HPDE6-E6E7 (cell line): ENCODE data around the gene CYB5R4.

ENCODE experiments used
- DNase-seq: peaks from one replicate; pipeline ENCODE4 v3.0.0; 2011; ENCODE audit warnings: missing footprints; ENCODE audit errors: extremely low spot score

The CYB5R4 gene, protein sequence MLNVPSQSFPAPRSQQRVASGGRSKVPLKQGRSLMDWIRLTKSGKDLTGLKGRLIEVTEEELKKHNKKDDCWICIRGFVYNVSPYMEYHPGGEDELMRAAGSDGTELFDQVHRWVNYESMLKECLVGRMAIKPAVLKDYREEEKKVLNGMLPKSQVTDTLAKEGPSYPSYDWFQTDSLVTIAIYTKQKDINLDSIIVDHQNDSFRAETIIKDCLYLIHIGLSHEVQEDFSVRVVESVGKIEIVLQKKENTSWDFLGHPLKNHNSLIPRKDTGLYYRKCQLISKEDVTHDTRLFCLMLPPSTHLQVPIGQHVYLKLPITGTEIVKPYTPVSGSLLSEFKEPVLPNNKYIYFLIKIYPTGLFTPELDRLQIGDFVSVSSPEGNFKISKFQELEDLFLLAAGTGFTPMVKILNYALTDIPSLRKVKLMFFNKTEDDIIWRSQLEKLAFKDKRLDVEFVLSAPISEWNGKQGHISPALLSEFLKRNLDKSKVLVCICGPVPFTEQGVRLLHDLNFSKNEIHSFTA

DNA sequence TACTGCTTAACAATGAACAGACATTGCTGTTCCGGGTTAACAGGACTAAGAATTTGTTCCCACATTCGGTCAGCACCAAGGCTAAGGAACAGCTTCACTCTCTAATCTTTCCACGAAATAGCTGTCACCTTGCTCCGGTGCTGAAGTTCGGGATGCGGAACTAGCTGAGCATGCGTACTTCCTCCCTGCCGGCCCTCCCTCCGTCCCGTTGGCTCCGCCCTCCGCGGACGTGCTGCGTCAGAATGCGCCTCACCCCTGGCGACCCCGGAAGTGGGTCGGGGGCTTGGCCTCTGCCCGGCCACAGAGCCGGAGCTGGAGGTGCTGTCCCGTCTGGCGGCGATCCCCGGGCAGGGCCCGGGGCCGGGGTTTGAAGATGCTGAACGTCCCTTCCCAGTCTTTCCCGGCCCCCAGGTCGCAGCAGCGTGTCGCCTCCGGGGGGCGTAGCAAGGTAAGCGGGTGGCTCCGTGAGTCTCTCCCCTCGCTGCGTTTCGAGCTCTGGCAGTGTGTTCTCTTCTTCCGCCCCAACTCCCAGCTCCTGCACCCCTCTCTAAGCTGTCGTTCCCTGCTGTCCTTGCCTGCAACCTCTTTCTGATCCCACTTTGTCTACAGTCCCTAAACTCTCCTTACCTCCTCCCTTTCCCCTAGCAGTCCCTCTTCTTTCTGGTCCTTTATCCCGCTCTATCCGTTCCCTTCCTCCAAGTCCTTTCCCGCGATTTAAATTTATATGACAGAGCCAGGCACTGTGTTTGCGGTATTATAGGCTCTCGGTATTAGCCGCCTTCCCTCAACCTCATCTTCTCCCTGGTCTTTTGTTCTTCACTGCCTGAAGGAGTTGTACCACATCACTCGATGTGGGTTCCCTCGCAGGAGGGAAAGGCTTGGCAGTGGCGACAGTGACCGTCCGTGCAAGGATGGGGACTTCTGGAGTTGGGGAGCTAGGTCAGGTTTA is at the start of gene CYB5R4:
TSS of gene CYB5R4 (plus strand) at position 280 of the 949 bp plus-strand sequence. CDS start at position 374, 94 bp downstream.
- DNase-seq: peak; percentile 90

DNA sequence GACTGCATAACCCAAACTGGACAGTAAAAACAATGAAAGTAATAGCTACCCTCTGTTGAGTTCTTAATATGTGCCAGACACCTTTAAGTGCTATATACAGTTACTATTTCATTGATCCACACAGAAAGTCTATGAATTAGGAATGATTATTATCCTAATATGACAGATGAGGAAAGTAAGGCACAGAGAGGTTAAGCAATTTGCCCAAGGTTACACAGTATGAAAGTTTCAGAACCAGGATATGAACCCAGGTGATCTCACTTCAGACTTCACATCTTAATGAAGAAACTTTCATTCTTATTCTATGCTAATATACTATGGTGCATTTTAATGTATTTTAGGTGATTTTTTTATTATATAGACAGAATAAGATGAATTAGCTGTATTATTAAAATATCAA is 46.9 kb upstream of the CYB5R4 start:
- no peak for DNase-seq

DNA sequence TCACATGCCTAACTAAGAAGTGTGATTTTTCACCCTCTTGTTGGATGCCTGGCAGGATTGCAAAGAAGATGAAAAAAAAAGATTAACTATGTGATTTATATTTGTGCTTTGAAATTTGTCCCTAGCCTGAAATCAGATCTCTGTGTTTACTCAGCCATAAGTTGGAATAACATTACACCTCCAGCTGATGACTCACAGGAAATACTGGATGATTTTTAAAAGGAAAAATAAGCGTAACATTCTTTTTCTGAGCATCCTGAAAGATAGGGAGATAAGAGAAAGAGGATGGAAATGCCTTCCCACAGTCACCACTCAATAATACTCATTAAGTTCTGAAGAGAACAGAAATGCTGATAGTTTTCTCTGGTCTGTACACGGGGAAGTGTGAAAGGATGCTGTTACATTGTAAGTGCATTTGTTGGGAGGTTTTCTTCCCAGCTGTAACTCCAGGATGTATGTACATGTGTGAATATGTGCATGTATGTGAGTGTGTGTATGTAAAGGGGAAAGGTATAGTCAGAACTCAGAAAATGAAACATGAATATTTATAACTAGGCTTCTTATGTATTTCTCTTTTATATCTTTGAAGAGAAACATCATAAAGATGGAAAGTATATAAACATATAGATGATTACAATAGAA is 43.7 kb upstream of the CYB5R4 start:
- DNase-seq: no peak

GRCh38 chr6:83822629-83823169 is 36.8 kb upstream of the CYB5R4 start:
- DNase-seq: no peak

- peak; percentile 67 for DNase-seq
Measured at GRCh38 chr6:83824388-83824801, 35.1 kb upstream of the CYB5R4 start.

- DNase-seq: no peak
Measured at GRCh38 chr6:83824831-83825230, 34.7 kb upstream of the CYB5R4 start.

GRCh38 chr6:83827050-83827449 is 32.4 kb upstream of the CYB5R4 start:
- peak; percentile 38 for DNase-seq

- DNase-seq: peak; percentile 64
Measured at GRCh38 chr6:83838727-83839126, 20.8 kb upstream of the CYB5R4 start.

DNA sequence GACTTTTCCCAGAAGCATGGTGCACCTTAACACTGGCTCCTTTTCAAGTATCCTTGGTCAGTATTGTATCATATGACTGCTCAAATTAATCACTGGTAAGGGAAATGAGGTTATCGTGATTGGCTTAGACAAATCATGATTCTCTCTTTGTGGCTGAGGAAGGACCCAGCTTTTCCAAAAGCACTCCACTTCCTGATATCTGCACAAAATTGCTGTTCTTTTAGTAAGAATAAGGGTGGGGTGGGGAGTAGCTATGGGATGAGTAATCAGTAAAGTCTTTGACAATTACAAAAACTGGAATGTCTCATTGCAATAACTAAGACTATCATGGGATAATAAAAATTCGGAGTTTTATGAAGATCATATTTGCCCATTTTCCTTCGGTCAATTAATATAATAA is 15.3 kb upstream of the CYB5R4 start:
- no peak for DNase-seq

DNA sequence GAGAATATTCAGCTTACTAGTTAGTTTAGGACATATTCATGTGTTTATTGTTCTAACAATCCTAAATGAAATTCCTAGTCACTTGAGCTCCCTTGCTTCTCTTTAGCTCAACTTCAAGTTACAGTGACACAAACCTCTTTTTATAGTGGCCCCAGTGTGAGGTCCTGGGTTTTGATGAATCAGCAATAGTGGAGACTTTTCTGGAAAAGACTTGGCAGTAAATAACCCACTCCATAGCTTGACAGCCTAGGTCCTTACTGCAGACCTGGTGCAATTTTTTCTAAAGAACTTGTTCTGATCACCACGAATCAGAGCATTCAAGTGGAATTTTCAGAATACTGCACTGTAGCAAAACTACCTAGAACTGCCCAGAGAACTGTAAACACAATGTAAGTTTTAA is 13.2 kb upstream of the CYB5R4 start:
- no peak for DNase-seq

- DNase-seq: no peak
Measured at GRCh38 chr6:83847179-83847578, 12.3 kb upstream of the CYB5R4 start.

DNA sequence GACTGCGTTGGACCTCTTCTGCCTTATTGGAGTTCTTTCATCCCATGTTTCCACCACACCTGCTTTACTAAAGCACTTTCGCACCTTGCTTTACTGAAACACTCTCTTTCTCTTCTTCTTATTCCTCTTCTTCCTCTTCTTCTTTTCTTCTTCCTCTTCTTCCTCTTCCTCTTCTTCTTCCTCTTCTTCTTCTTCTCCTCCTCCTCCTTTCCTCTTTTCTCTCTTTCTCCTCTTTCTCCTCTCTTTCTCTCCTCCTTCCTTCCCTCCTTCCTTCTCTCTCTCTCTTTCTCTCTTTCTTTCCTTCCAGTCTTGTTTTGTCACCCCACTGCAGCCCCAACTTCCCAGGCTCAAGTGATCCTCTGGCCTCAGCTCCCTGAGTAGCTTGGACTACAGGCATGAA is 10.4 kb upstream of the CYB5R4 start:
- DNase-seq: no peak

- DNase-seq: no peak
Measured at GRCh38 chr6:83849610-83850009, 9.9 kb upstream of the CYB5R4 start.

DNA sequence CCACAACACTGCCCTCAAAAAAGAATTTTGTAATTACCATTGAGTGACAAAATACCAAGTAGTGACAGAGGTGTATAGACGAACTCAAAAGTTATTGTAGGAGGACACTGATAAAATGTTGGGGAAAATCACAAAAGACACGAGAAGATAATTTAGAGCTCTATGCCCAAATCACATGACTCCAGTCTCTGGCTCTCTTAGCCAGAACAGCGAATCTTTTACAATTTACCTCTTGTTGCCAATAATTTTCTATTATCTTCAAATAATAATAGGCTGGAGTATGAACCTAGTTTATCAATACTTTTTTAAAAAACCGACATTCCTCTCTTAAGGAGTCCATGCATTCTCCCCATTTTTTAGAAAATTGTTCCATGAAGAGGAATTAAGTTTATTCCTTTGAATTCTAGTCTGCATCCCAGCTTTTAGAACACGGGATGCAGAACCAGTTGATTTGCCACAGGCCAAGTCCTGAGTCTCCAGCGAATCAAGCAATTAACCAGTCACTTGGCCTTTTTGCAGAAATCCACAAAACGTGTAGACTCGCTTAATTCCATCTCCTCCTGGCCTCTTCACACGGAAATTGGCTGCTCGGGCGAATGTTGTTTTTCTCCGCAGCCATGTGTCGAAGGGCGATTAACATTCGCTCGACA is 6.8 kb upstream of the CYB5R4 start:
- DNase-seq: no peak

- peak; percentile 49 for DNase-seq
Measured at GRCh38 chr6:83853178-83854000, 6.1 kb upstream of the CYB5R4 start, which contains the start of gene RIPPLY2. TSS of gene RIPPLY2 (plus strand) at chr6:83853360. CDS start at chr6:83853417, 57 bp downstream.

DNA sequence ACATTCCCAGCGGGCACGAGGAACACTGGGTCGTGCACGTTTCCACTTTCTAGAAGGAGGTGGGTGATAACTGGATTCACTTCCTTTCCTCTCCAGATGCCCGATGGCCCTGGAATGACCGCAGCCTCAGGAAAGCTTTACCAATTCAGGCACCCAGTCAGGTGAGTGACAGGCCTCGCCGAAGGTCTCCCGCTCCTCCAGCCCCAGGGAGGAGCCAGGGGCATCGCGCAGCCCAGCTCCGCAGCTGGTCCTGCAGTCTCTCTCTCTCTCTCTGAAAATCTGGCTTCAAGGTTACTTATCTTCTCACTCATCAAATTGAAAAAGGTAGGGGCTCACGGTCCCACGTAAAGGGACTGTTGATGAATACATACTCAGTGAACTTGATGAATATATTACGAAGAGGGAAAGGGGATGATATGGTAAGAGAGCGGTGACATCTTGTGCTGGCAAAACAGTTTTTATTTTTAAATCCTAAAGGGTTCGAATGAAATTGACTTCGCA is 5.4 kb upstream of the CYB5R4 start:
- peak; percentile 17 for DNase-seq

GRCh38 chr6:83854766-83855165 is 4.7 kb upstream of the CYB5R4 start:
- DNase-seq: no peak

DNA sequence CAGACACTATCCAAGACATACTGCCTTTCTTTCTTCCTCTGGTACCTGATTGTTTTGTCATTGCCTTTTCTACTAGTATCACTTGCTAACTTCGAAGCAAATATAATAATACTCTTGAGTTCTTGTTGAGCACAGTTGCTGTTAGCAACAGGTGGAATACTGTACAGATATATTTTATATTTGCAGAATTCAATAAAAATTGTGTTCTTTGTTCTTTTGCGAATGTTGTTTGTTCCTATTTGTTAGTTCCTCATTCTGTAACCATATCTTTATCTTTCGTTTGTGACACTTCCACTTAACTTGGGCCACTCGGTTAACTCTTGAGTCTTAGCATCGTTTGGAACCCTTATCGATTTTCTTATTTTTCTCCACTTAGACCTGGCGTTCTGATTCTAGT is 868 bp downstream of the CYB5R4 start:
- DNase-seq: no peak

DNA sequence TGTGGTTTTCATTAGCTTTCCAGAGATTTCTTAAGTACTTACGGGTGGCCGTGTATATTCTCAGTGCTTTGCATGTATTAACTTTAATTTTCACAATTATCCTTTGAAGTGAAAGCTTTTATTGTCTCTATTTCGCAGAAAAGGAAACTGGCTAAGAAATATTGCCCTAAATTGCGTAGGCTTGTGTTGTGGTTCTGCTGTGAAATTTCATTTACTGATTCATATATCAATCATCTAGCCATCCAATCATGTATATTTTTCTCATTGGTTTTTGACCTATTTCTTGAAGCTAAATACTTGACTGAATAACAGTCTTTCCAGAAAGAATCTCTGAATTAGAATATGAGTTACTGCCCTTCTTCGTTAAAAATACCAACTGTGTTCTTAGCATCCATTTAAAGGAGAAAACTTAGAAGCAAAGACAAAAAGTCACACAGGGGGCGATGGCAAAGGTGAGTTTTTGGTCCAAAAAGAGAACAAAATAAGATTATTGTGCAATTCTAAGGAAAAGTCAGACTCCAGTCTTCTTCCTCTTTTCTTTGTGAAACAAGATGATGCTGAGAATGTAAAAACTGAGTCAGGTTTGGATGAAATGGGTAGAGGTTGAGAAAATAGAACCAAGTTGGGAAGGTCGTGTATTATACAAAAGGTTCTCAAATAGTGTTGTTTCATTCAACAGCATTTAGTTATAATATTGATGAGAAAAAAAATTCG is 1.4 kb downstream of the CYB5R4 start:
- DNase-seq: no peak
